ENCODE measurements around the gene CMKLR1.

- TF ChIP-seq CTCF (IDR thresholded peaks at IDR 0.05): no peak
- no peak for TF ChIP-seq POLR2A (IDR thresholded peaks at IDR 0.05)
- TF ChIP-seq EP300 (IDR thresholded peaks at IDR 0.05): no peak
These were observed 47.7 kb upstream of the CMKLR1 start for GRCh38 chr12:108386709-108387360.
